HepG2 (cell line): ENCODE data around the gene ARMC5. TPM values are rescaled to one million over a fixed set of nuclear protein-coding genes. Genes with fewer than 3 reads are reported as not detected.

Experiments used
- CEBPB ChIP-seq: IDR thresholded peaks from 2 replicates; pipeline ENCODE4 v1.6.1; 2011; ENCODE audit warnings: low read depth, low read length, improper control_type of control experiment, borderline replicate concordance
- EEA1 ChIP-seq: sonication (generic); formaldehyde crosslinking; IDR thresholded peaks from 2 replicates; pipeline ENCODE4 v1.5.1; 2020; ENCODE audit warnings: mild to moderate bottlenecking, missing genetic modification reagents, borderline replicate concordance
- HDAC2 ChIP-seq: sonication (generic); formaldehyde crosslinking; IDR thresholded peaks from 2 replicates; pipeline ENCODE4 v1.4.0; 2020; ENCODE audit warnings: missing genetic modification reagents
- IKZF1 ChIP-seq: fragments of 450-650 bp; IDR thresholded peaks from 2 replicates; pipeline ENCODE4 v1.7.1; 2016
- KDM6A ChIP-seq: IDR thresholded peaks from 2 replicates; pipeline ENCODE4 v1.6.1; 2016; ENCODE audit warnings: low read depth
- PLRG1 ChIP-seq: fragments of 450-650 bp; conservative IDR thresholded peaks from 2 replicates; pipeline ENCODE4 v1.6.1; 2016
- YEATS4 ChIP-seq: sonication (generic); formaldehyde crosslinking; IDR thresholded peaks from 2 replicates; pipeline ENCODE4 v1.4.0; 2020; ENCODE audit warnings: missing genetic modification reagents, borderline replicate concordance
- ZBTB7A ChIP-seq: sonication (generic); formaldehyde crosslinking; IDR thresholded peaks from 2 replicates; pipeline ENCODE4 v1.8.0; 2022; ENCODE audit warnings: mild to moderate bottlenecking, missing genetic modification reagents
- ZFP82 ChIP-seq: sonication (generic); formaldehyde crosslinking; IDR thresholded peaks from 2 replicates; pipeline ENCODE4 v1.5.1; 2020; ENCODE audit warnings: mild to moderate bottlenecking, missing genetic modification reagents, borderline replicate concordance
- ZNF564 ChIP-seq: sonication (generic); formaldehyde crosslinking; IDR thresholded peaks from 2 replicates; pipeline ENCODE4 v1.8.1; 2023; ENCODE audit warnings: mild to moderate bottlenecking, missing genetic modification reagents
- ZNF577 ChIP-seq: sonication (generic); formaldehyde crosslinking; IDR thresholded peaks from 2 replicates; pipeline ENCODE4 v1.4.0; 2020; ENCODE audit warnings: mild to moderate bottlenecking, low read depth, missing genetic modification reagents, borderline replicate concordance
- ZNF607 ChIP-seq: sonication (generic); formaldehyde crosslinking; IDR thresholded peaks from 2 replicates; pipeline ENCODE4 v1.5.1; 2020; ENCODE audit warnings: missing genetic modification reagents, mild to moderate bottlenecking, borderline replicate concordance
- ZNF619 ChIP-seq: sonication (generic); formaldehyde crosslinking; IDR thresholded peaks from 2 replicates; pipeline ENCODE4 v1.4.0; 2020; ENCODE audit warnings: mild to moderate bottlenecking, missing genetic modification reagents
- ZNF629 ChIP-seq: sonication (generic); formaldehyde crosslinking; conservative IDR thresholded peaks from 2 replicates; pipeline ENCODE4 v1.5.0; 2020; ENCODE audit warnings: missing genetic modification reagents
- polyA plus RNA-seq, 8 experiments: library from polyadenylated mRNA; depleted of rRNA in 3 of 8; stranded (reverse) in 7 of 8; unstranded in 1 of 8; fragments of >200 nt; fragmentation: Illumina TruSeq in 4 of 8; extraction: Trizol in 4 of 8; gene quantifications; 2 replicates each; pipeline versions ENCODE4 v1.2.1 to v1.2.3, GENCODE V29; 2011 to 2016; ENCODE audit warnings: low read depth in 4 of 8, missing spikeins in 1 of 8, mixed read lengths in 1 of 8; ENCODE audit not compliant: insufficient read depth in 1 of 8
- total RNA-seq, 5 experiments: library from RNA; depleted of rRNA; stranded (reverse); fragments of >200 nt; fragmentation: Illumina TruSeq; extraction: Trizol; gene quantifications; 2 replicates each; pipeline ENCODE4 v1.2.3, GENCODE V29; 2016; ENCODE audit warnings: low read depth in 1 of 5
- TF ChIP-seq, protein P1 (sequence below): sonication (generic); formaldehyde crosslinking; IDR thresholded peaks from 2 replicates; pipeline ENCODE4 v1.4.0; 2020; ENCODE audit warnings: low read depth, mild to moderate bottlenecking, missing genetic modification reagents
- TF ChIP-seq, protein P2 (sequence below): sonication (generic); formaldehyde crosslinking; conservative IDR thresholded peaks from 2 replicates; pipeline ENCODE4 v1.5.0; 2020; ENCODE audit warnings: missing genetic modification reagents
- TF ChIP-seq, protein P3 (sequence below): sonication (generic); formaldehyde crosslinking; IDR thresholded peaks from 2 replicates; pipeline ENCODE4 v1.8.0; 2022; ENCODE audit warnings: mild to moderate bottlenecking, missing genetic modification reagents, moderate library complexity
- TF ChIP-seq, protein P4 (sequence below): sonication (generic); formaldehyde crosslinking; IDR thresholded peaks from 2 replicates; pipeline ENCODE4 v1.4.0; 2020; ENCODE audit warnings: mild to moderate bottlenecking, missing genetic modification reagents
- TF ChIP-seq, protein P5 (sequence below): sonication (generic); formaldehyde crosslinking; conservative IDR thresholded peaks from 2 replicates; pipeline ENCODE4 v1.8.1; 2023; ENCODE audit warnings: missing genetic modification reagents
- TF ChIP-seq, protein P6 (sequence below): sonication (generic); formaldehyde crosslinking; IDR thresholded peaks from 2 replicates; pipeline ENCODE4 v1.5.1; 2020; ENCODE audit warnings: mild to moderate bottlenecking, missing genetic modification reagents

ARMC5 gene
- total and polyA plus RNA-seq, 2 of the 13 experiments (the other 11 are each of a cell fraction or from before 2014, with no cell fraction given) = 10.8 to 22.3 TPM

DNA sequence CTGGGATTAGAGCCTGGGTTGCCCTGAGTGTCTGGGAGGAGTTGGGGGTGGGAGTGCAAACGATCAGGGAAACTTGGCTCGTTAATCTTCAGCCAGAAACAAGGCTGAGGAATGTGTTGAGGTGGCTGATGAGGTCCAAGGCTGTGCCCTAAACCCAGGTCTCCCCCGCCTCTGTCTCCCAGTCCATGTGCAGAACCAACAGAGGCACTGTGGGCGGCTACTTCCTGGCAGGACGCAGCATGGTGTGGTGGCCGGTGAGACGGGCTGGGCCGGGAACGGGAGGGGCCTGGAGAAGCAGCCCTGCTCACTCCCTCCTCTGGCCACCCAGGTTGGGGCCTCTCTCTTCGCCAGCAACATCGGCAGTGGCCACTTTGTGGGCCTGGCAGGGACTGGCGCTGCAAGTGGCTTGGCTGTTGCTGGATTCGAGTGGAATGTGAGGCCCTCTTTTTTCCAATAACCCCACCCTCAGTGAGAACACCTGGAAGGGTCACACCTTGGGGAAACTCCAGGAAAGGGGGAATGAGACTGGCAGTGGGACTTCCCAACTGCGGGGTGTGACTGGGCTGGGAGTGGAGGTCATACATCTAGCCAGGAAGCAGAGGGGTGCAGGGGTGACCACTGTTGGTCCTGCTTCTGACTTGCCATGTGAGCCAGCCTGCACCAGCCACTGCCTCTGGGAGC, 25.3 kb downstream of the ARMC5 start (continued):
- TF ChIP-seq, protein P1, sequence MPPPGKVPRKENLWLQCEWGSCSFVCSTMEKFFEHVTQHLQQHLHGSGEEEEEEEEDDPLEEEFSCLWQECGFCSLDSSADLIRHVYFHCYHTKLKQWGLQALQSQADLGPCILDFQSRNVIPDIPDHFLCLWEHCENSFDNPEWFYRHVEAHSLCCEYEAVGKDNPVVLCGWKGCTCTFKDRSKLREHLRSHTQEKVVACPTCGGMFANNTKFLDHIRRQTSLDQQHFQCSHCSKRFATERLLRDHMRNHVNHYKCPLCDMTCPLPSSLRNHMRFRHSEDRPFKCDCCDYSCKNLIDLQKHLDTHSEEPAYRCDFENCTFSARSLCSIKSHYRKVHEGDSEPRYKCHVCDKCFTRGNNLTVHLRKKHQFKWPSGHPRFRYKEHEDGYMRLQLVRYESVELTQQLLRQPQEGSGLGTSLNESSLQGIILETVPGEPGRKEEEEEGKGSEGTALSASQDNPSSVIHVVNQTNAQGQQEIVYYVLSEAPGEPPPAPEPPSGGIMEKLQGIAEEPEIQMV = no peak
- TF ChIP-seq YEATS4 (CRISPR knock-in tag) (peak; percentile 83; the same call in 1 of the 2 replicates), ZNF629 (CRISPR knock-in tag) (0 out of 2 replicates have a peak, but pooled peaks have one; percentile 36), ZNF607 (no peak), ZNF619 (peak; percentile 73; the same call in 1 of the 2 replicates), PLRG1 (no peak), EEA1 (no peak; the same call in 1 of the 2 replicates), CEBPB (no peak), ZNF577 (CRISPR knock-in tag) (no peak), ZBTB7A (CRISPR knock-in tag) (no peak), KDM6A (no peak), HDAC2 (peak; percentile 75), IKZF1 (no peak), ZFP82 (CRISPR knock-in tag) (no peak), ZNF564 (CRISPR knock-in tag) (no peak)
- TF ChIP-seq, protein P2, sequence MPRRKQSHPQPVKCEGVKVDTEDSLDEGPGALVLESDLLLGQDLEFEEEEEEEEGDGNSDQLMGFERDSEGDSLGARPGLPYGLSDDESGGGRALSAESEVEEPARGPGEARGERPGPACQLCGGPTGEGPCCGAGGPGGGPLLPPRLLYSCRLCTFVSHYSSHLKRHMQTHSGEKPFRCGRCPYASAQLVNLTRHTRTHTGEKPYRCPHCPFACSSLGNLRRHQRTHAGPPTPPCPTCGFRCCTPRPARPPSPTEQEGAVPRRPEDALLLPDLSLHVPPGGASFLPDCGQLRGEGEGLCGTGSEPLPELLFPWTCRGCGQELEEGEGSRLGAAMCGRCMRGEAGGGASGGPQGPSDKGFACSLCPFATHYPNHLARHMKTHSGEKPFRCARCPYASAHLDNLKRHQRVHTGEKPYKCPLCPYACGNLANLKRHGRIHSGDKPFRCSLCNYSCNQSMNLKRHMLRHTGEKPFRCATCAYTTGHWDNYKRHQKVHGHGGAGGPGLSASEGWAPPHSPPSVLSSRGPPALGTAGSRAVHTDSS (CRISPR knock-in tag) = no peak
- TF ChIP-seq, protein P3, sequence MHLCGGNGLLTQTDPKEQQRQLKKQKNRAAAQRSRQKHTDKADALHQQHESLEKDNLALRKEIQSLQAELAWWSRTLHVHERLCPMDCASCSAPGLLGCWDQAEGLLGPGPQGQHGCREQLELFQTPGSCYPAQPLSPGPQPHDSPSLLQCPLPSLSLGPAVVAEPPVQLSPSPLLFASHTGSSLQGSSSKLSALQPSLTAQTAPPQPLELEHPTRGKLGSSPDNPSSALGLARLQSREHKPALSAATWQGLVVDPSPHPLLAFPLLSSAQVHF (CRISPR knock-in tag) = no peak
- TF ChIP-seq, protein P4, sequence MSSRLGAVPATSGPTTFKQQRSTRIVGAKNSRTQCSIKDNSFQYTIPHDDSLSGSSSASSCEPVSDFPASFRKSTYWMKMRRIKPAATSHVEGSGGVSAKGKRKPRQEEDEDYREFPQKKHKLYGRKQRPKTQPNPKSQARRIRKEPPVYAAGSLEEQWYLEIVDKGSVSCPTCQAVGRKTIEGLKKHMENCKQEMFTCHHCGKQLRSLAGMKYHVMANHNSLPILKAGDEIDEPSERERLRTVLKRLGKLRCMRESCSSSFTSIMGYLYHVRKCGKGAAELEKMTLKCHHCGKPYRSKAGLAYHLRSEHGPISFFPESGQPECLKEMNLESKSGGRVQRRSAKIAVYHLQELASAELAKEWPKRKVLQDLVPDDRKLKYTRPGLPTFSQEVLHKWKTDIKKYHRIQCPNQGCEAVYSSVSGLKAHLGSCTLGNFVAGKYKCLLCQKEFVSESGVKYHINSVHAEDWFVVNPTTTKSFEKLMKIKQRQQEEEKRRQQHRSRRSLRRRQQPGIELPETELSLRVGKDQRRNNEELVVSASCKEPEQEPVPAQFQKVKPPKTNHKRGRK (CRISPR knock-in tag) = no peak
- TF ChIP-seq, protein P5, sequence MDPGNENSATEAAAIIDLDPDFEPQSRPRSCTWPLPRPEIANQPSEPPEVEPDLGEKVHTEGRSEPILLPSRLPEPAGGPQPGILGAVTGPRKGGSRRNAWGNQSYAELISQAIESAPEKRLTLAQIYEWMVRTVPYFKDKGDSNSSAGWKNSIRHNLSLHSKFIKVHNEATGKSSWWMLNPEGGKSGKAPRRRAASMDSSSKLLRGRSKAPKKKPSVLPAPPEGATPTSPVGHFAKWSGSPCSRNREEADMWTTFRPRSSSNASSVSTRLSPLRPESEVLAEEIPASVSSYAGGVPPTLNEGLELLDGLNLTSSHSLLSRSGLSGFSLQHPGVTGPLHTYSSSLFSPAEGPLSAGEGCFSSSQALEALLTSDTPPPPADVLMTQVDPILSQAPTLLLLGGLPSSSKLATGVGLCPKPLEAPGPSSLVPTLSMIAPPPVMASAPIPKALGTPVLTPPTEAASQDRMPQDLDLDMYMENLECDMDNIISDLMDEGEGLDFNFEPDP (CRISPR knock-in tag) = no peak
- TF ChIP-seq, protein P6, sequence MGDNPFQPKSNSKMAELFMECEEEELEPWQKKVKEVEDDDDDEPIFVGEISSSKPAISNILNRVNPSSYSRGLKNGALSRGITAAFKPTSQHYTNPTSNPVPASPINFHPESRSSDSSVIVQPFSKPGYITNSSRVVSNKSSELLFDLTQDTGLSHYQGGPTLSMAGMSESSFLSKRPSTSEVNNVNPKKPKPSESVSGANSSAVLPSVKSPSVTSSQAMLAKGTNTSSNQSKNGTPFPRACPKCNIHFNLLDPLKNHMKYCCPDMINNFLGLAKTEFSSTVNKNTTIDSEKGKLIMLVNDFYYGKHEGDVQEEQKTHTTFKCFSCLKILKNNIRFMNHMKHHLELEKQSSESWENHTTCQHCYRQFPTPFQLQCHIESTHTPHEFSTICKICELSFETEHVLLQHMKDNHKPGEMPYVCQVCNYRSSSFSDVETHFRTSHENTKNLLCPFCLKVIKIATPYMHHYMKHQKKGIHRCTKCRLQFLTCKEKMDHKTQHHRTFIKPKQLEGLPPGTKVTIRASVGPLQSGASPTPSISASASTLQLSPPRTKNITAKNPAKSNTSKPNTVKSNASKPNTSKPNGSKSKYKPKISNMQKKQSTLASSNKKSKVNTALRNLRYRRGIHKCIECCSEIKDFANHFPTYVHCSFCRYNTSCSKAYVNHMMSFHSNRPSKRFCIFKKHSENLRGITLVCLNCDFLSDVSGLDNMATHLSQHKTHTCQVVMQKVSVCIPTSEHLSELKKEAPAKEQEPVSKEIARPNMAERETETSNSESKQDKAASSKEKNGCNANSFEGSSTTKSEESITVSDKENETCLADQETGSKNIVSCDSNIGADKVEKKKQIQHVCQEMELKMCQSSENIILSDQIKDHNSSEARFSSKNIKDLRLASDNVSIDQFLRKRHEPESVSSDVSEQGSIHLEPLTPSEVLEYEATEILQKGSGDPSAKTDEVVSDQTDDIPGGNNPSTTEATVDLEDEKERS (CRISPR knock-in tag) = 0 out of 2 replicates have a peak, but pooled peaks have one; percentile 65
